ENCODE measurements around the gene FES.
"Not testable (repeated sequence)": the region's sequence is repeated elsewhere in the genome, so short reads cannot be mapped to it uniquely, and the experiment has no call there.

FES gene

DNA sequence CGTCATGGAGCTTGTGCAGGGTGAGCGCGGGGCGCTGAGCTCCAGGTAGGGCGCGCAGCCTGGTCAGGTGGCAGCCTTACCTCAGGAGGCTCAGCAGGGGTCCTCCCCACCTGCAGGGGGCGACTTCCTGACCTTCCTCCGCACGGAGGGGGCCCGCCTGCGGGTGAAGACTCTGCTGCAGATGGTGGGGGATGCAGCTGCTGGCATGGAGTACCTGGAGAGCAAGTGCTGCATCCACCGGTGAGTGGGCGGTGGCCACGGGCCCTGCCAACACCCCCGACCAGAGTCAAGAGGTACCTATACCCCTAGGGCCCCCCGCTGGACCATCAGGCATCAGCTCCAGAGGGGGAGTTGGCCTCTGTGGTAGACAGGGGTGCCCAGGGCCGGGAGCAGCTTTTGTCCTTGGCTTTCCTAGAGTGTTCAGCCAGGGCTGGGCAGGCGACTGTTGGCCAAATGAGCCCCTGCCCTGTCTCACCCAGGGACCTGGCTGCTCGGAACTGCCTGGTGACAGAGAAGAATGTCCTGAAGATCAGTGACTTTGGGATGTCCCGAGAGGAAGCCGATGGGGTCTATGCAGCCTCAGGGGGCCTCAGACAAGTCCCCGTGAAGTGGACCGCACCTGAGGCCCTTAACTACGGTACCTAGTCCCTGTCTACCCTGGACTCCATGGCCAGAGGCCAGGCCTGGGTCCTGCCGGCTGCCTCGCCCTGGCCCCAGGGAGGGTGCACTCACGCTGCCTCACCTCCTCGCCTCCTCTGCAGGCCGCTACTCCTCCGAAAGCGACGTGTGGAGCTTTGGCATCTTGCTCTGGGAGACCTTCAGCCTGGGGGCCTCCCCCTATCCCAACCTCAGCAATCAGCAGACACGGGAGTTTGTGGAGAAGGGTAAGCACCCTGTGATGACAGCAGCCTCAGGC, 9.1 kb downstream of the FES start:
- no peak for DNase-seq

DNA sequence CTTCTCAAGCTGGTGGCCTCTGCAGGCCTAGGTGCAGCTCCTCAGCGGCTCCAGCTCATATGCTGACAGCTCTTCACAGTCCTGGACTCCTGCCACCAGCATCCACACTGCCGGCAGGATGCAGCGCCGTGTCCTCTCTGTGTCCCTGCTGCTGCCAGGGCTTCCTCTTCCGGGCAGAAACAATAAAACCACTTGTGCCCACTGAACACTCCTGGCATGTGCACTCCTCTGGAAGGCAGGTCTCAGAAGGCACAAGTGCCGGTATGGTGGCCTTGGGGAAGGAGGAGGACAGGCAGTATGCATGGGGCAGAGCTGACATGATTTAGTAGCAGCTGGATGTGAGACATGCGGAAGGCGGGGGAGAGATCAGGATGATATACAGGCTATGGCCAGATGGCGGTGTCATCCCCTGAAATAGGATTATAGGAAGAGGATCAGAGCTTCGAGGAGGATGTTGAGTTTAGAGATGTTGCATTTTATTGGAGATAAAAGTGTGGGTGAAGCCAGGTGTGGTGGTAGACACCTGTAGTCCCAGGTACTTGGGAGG, 11.3 kb downstream of the FES start:
- DNase-seq, result no peak

DNA sequence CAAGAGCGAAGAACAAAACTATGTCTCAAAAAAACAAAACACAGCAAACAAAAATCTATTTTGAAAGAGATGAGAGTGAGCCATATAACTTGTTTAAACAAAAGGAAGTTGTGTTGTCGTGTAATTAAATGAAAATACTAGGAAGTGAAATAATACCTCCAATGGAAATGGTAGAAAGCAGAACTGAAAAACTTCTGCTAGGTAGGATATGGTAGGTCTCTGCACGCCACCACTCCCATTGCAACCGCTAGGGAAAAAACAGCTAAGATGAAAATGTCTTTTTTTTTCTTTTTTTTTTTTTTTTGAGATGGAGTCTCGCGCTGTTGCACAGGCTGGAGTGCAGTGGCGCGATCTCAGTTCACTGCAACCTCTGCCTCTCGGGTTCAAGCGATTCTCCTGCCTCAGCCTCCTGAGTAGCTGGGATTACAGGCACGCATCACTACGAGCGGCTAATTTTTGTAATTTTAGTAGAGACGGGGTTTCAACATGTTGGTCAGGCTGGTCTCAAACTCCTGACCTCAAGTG, 12.9 kb downstream of the FES start:
- DNase-seq, result not testable (repeated sequence)

DNA sequence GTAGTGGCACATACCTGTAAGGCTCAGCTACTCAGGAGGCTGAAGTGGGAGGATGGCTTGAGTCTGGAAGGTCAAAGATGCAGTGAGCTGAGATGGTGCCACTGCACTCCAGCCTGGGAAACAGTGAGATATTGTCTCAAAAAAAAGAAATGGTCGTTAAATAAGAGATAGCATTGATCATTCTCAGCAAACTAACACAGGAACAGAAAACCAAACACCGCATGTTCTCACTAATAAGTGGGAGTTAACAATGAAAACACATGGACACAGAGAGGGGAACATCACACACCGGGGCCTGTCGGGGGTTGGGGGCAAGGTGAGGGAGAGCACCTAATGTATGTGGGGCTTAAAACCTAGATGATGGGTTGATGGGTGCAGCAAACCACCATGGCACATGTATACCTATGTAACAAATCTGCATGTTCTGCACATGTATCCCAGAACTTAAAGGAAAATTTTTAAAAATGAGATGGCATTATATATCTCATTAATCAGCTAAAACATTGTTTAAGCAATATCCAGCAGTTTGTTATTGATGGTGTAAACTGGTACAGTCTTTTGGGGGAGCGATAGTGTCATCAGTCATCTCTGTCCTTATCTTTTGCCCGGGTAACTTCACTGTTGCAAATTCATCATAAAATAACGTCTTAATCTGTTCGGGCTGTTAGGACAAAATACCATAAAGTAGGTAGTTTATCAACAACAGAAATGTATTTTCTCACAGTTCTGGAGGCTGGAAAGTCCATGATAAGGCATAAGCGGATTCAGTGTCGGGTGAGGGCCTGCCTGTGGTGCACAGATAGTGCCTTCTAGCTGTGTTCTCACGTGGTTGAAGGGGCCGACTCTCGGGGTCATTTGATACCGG, 17.1 kb downstream of the FES start:
- DNase-seq, result no peak

DNA sequence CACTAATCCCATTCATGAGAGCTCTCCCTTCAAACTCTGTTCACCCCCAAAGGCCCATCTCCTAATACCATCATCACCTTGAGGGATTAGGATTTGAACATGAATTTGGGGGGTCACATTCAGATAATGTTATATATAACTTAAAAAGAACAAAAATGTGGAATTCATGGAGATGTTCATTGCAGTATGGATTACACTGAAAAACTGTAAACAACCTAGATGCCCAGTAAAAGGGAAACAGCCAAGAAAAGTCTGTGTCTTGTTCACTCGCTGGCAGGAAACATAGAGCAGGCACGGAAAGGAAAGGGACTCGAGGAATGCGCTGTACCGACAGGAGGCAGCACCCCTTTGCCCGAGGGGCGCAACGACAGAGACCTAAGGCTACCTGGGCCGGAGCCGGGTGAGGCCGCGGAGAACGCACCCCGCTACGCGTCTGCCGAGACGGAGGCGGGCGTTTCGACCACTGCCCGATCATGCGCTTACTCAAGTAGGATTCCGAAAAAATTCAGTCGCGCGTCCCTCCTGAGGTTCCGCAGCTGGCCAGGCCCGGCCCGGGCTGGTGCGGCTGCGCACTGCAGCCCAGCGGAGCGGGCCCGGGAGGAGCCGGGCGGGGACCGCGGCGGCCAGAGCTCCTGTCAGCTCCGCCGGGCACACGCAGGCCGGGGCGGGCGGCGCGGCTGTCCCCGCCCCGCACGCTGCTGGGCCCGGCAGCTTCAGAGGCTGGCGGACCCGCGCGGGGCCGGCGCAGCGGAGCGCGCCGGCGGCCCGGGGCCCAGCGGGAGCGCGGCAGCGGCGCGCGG, 17.9 kb downstream of the FES start:
- peak; percentile 49 to 82 (median 58) for DNase-seq

DNA sequence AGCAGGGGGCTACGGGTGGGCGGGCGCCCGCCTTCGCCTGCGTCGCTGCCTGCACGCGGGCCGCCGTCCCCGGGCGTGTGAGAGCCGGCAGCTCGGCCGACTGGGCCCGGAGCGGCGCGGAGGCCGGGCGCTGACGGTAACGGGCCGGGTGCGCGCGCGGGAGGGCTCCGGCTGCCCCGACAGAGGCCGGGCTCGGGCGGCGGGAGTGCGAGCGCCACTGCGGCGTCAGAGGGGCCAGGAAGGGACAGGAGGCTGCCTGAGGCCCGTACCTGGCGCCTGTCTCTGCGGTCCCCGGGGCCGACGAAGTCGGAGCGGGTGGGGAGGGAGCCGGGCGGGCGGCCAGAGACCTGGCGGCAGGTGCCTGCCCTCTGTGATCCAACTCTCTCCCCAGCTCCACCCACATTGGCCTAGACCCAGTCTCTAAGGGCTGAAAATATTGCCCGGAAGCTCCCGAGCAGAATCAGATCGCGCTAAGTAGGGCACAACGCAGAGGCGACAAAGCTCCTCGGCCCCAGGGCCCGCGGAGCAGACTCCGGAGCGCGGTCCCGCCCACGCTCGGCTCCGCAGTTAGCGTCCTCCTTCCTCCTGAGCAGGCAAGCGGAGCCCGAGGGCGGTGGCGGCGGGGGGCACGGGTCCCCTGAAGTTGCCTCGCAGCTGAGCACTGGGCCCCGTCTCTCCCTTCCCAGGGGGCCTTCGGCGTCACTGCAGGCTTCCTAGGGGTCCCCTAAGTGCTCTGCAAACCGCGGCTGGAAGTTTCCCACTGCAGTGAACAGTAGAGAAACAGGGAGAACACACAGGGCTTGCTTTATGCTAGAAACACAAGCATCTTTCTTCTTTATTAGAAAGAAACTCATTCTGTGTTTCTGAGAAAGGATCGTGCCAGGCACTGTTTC, 18.8 kb downstream of the FES start, which contains the start of gene MAN2A2:
TSS of gene MAN2A2 (plus strand) at position 463 of the 893 bp plus-strand sequence. CDS start 906 bp downstream, outside the sequence.
- DNase-seq, result peak; percentile 25 to 85 (median 65)

DNA sequence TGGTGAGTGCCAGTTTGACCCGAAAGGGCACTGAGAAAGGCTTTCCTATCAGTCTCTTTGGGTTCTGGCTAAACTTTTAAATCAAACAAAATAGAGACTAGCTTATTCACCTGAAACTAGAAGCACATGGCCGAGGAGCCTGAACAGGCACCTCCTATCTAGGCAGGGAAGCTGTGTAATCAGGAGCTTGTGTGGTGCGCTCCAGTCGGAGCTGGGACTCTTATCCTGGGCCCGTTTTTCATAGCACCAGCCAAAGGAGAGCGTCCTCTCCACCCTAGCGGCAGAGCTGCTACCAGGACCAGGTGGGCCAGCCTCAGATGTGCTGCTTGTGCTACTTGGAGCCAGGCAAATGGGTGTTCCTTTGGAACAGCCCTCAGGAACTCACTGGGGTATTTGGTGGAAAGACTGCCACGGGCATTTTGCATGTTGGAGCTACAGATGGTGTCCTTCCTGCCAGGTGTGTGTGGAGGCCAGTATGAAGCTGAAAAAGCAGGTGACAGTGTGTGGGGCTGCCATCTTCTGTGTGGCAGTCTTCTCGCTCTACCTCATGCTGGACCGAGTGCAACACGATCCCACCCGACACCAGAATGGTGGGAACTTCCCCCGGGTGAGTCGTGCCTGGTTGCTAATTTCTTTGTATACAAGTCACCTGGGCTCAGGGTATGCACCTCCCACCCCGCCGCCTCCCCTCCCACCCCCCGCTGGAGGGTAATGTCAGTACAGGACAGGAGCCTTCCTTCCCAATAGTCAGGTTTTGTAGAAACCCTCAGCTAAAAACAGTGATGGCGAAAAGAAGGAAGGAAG, 19.6 kb downstream of the FES start:
- no peak for DNase-seq

DNA sequence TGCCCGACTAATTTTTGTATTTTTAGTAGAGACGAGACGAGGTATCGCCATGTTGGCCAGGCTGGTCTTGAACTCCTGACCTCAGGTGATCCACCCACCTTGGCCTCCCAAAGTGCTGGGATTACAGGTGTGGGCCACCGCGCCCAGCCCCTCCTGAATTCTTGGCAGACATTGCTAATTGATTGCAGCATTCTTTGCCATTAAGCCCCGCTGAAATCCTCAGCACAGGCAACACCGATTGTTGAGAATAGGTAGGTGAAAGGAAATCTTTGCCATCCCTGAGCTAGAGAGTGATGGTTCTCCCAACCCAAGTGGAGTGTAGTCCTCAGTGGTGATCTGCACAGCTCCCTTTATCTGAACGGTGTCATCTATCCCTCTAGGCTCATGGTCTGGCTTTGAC, 20.4 kb downstream of the FES start:
- DNase-seq, result no peak

DNA sequence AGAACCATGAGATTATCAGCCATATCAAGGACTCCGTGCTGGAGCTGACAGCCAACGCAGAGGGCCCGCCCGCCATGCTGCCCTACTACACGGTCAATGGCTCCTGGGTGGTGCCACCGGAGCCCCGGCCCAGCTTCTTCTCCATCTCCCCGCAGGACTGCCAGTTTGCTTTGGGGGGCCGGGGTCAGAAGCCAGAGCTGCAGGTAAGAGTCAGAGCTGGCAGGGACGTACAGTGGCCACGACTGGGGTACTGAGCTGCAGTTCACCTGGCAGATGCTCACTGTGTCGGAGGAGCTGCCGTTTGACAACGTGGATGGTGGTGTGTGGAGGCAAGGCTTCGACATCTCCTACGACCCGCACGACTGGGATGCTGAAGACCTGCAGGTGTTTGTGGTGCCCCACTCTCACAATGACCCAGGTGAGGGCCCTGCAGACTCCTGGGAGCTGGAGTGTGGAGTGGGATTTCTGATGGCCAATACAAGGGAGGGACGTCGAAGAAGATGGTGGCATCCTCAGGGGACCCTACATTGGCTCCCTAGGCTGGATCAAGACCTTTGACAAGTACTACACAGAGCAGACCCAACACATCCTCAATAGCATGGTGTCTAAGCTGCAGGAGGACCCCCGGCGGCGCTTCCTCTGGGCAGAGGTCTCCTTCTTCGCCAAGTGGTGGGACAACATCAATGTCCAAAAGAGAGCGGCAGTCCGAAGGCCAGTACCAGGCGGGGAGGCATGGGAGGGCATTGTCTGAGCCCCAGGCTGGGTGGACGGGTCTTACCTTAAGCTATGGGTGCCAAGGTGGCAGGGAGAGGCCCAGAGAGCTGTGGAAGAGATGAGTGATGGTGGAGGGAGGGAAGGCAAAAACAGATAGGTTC, 21.2 kb downstream of the FES start:
- no peak for DNase-seq

DNA sequence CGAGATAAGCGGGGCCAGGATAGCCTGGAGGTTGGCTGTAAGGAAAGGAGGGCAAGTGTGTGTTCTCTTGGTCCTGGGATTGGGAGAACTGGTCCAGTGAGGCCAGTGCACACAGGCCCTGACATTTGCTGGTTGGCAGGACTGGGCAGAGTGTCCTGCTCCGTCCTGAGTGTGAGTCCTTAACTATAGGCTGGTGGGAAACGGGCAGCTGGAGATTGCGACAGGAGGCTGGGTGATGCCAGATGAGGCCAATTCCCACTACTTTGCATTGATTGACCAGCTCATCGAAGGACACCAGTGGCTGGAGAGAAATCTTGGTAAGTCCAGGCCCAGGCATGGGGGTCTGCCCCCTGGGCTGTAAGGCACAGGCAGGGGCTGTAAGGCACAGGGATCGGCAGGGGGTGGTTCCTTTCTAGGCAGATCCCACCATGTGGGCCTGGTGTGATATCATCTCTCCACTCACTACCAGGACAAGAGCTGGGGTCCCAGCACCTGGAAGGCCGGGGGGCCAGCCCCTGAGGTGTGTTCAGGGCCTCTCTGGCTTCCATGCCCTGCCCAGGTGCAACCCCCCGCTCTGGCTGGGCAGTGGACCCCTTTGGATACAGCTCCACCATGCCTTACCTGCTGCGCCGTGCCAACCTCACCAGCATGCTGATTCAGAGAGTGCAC, 22.0 kb downstream of the FES start:
- DNase-seq, result no peak

DNA sequence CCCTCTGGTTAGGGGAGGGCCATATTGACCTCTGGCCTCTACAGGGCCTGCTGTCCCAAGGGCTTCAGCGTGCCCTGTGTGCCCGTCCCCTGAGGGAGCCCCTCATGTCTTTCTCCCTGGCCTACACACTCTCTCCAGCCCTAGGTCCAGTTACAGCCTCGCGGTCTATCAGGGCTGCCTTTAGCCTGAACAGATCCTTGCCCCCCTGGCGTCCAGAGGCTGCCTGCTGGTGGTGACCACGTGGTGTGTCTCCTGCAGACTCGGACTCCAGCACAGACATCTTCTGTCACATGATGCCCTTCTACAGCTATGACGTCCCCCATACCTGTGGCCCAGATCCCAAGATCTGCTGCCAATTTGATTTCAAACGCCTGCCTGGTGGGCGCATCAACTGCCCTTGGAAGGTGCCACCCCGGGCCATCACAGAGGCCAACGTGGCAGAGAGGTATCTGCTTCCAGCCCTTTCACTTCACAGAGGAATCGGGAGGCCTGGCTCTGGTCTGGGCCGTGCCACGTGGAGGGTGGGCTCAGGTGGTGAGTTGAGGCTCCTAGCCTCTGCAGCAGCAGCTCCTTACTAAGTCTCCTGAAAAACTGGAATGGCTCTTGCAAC, 22.9 kb downstream of the FES start:
- no peak for DNase-seq

DNA sequence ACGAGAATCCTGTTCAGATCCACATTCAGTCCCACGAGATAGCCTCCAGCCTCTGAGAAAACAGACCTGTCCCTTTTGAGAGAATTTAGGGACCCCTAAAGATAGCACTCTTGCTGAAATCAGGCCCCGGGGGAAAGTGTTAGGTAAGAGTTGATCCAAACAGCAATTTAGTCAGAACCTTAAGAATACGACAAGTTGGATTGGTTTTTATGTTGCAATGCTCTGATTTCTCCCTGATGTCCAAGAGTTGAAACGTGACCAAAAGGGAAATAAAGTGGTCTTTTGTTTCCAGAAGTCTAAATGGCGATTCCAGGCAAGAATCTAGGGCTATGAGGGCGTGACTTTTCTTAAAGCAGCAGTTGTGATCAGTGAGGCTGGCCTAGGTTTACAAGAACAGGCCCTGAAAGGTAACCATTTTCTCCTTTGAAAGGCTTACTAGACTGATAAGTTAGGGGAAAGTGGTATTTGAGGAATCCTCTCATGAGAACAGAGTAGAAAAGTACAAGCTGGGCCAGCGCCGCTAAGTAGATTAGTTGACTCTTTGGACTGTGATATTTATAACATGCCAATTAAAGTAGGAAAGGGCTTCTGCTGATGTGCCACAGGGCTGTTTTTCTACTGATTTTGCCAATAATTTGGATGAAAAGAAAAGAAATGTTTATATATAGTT, 23.7 kb downstream of the FES start:
- DNase-seq, result no peak

DNA sequence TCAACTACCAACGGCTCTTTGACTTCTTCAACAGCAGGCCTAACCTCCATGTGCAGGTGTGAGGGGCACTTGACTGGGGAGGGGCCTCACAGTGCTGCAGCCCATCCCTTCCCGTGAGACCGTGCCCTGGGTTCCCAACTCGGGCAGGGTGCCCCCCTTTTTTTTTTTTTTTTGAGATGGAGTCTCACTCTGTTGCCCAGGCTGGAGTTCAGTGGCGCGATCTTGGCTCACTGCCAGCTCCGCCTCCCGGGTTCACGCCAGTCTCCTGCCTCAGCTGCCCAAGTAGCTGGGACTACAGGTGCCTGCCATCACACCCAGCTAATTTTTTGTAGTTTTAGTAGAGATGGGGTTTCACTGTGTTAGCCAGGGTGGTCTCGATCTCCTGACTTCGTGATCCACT, 25.1 kb downstream of the FES start:
- not testable (repeated sequence) for DNase-seq

DNA sequence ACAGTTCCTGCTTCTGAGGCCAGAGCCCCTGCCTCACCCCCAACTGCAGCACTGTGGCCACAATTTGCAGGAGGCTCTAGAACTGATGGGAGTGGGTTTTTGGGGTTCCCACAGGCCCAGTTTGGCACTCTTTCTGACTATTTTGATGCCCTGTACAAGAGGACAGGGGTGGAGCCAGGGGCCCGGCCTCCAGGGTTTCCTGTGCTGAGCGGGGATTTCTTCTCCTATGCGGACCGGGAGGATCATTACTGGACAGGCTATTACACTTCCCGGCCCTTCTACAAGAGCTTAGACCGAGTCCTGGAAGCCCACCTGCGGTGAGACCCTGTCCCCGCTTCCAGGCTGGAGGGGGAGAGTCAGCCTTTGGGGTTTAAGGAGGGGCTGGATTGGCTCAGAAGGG, 25.7 kb downstream of the FES start:
- no peak for DNase-seq

DNA sequence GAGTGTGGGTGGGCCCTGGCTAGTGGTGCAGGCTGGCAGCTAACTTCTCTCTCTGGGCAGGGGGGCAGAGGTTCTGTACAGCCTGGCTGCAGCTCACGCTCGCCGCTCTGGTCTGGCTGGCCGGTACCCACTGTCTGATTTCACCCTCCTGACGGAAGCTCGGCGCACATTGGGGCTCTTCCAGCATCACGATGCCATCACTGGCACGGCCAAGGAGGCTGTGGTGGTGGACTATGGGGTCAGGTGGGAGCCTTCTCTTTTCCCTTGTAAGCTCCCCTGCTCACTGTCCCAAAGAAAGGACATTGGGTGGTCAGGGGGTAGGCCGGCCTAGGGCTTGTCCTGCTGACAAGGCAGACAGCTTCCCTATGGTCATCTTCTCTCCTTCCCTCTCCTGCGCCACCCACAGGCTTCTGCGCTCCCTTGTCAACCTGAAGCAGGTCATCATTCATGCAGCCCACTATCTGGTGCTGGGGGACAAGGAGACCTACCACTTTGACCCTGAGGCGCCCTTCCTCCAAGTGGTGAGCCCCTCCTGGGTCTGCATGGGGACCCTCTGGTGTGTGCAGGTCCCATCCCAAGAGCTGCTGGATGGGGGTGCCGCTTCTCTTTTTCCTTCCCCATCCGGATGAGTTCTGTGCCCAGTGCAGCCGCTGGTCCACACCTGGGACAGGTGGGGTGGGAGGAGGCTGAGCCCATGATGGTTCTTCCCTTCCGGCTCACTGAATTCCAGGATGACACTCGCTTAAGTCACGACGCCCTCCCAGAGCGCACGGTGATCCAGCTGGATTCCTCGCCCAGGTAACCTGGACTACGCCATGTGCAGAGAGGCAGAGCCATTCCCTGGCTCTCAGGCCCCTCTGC, 26.4 kb downstream of the FES start:
- DNase-seq, result no peak

DNA sequence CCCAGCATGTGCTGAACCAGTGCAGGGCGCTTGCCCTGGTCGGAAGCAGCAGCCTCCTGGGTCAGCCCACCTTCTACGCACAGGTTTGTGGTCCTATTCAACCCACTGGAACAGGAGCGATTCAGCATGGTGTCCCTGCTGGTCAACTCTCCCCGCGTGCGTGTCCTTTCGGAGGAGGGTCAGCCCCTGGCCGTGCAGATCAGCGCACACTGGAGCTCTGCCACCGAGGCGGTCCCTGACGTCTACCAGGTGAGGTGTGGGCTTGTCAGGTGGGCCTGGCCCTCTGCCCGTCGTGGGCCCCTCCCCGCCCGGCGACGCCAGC, 27.0 kb downstream of the FES start:
- DNase-seq, result no peak

Data from T-helper 2 cell (primary cell).